ENCODE measurements around the gene NFS1. TPM values are rescaled to one million over a fixed set of nuclear protein-coding genes. Genes with fewer than 3 reads are reported as not detected.

The NFS1 gene
- total RNA-seq, 1 donor from 2014 or later: 13.9 TPM

GRCh38 chr20:35731862-35732643 is 32.9 kb upstream of the NFS1 start:
- H3K27ac Mint-ChIP-seq (ENCODE audit: unreplicated experiment): no peak overlapping the region
- H3K36me3 Mint-ChIP-seq (ENCODE audit: unreplicated experiment): no peaks in the 10 kb centered on the region
- H3K9me3 Mint-ChIP-seq (ENCODE audit: unreplicated experiment): no peaks in the 10 kb centered on the region
- no peaks in the 10 kb centered on the region for H3K27me3 Mint-ChIP-seq (ENCODE audit: unreplicated experiment)
- no peak overlapping the region for H3K4me3 Mint-ChIP-seq (ENCODE audit: unreplicated experiment)
- no peak for TF ChIP-seq CTCF (IDR thresholded peaks at IDR 0.05; ENCODE audit: partially characterized antibody, unreplicated experiment)
- peaks cover 6% of the 10 kb centered on the region for H3K4me1 Mint-ChIP-seq (ENCODE audit: low read depth, unreplicated experiment)
- no peak for DNase-seq

GRCh38 chr20:35731469-35731788 is 32.3 kb upstream of the NFS1 start:
- Mint-ChIP-seq H3K27ac (ENCODE audit: unreplicated experiment) (no peak overlapping the region), H3K9me3 (ENCODE audit: unreplicated experiment) (peaks cover 1% of the 10 kb centered on the region), H3K4me1 (ENCODE audit: low read depth, unreplicated experiment) (peaks cover 6% of the 10 kb centered on the region), H3K27me3 (ENCODE audit: unreplicated experiment) (no peaks in the 10 kb centered on the region), H3K36me3 (ENCODE audit: unreplicated experiment) (no peaks in the 10 kb centered on the region), H3K4me3 (ENCODE audit: unreplicated experiment) (no peak overlapping the region)
- TF ChIP-seq CTCF (IDR thresholded peaks at IDR 0.05; ENCODE audit: partially characterized antibody, unreplicated experiment): no peak
- no peak for DNase-seq

GRCh38 chr20:35730583-35731468 is 31.7 kb upstream of the NFS1 start:
- H3K9me3 Mint-ChIP-seq (ENCODE audit: unreplicated experiment): peaks cover 1% of the 10 kb centered on the region
- no peaks in the 10 kb centered on the region for H3K36me3 Mint-ChIP-seq (ENCODE audit: unreplicated experiment)
- H3K27ac Mint-ChIP-seq (ENCODE audit: unreplicated experiment): no peak overlapping the region
- peaks cover 3% of the 10 kb centered on the region for H3K4me1 Mint-ChIP-seq (ENCODE audit: low read depth, unreplicated experiment)
- no peak overlapping the region for H3K4me3 Mint-ChIP-seq (ENCODE audit: unreplicated experiment)
- TF ChIP-seq CTCF (IDR thresholded peaks at IDR 0.05; ENCODE audit: partially characterized antibody, unreplicated experiment): no peak
- no peak for DNase-seq
- no peaks in the 10 kb centered on the region for H3K27me3 Mint-ChIP-seq (ENCODE audit: unreplicated experiment)

- no peak for DNase-seq
- H3K4me1 Mint-ChIP-seq (ENCODE audit: low read depth, unreplicated experiment): peaks cover 3% of the 10 kb centered on the region
- H3K36me3 Mint-ChIP-seq (ENCODE audit: unreplicated experiment): no peaks in the 10 kb centered on the region
- H3K27ac Mint-ChIP-seq (ENCODE audit: unreplicated experiment): no peak overlapping the region
- TF ChIP-seq CTCF (IDR thresholded peaks at IDR 0.05; ENCODE audit: partially characterized antibody, unreplicated experiment): no peak
- H3K9me3 Mint-ChIP-seq (ENCODE audit: unreplicated experiment): peaks cover 1% of the 10 kb centered on the region
- H3K4me3 Mint-ChIP-seq (ENCODE audit: unreplicated experiment): no peak overlapping the region
- H3K27me3 Mint-ChIP-seq (ENCODE audit: unreplicated experiment): peaks cover 2% of the 10 kb centered on the region
Measured at GRCh38 chr20:35729836-35730582, 30.9 kb upstream of the NFS1 start.
